Tibial nerve (tissue), 4 donors: ENCODE data around the gene TAF1C.

Experiments used
- EP300 ChIP-seq, 2 donors: sonication (generic); formaldehyde crosslinking; IDR thresholded peaks; one replicate each; pipeline ENCODE4 v1.6.1; 2017; ENCODE audit warnings: antibody characterized with exemption in 2 of 2, mild to moderate bottlenecking in 1 of 2
- POLR2A ChIP-seq, 2 donors: fragments of 450-650 bp; IDR thresholded peaks; one replicate each; pipeline ENCODE4 v1.6.1; 2017; ENCODE audit warnings: antibody characterized with exemption in 2 of 2, mild to moderate bottlenecking in 2 of 2, moderate library complexity in 2 of 2
- TF ChIP-seq, protein P1 (sequence below), 5 experiments: fragments of 200-600 bp in 3 of 5; fragments of 450-650 bp in 2 of 5; sonication (generic) in 3 of 5; IDR thresholded peaks; one replicate each; pipeline ENCODE4 v1.5.1; 2016 to 2019; ENCODE audit warnings: antibody characterized with exemption in 5 of 5, mild to moderate bottlenecking in 3 of 5, moderate library complexity in 2 of 5

- TF ChIP-seq POLR2A (IDR thresholded peaks at IDR 0.05): no peak
- TF ChIP-seq, protein P1, sequence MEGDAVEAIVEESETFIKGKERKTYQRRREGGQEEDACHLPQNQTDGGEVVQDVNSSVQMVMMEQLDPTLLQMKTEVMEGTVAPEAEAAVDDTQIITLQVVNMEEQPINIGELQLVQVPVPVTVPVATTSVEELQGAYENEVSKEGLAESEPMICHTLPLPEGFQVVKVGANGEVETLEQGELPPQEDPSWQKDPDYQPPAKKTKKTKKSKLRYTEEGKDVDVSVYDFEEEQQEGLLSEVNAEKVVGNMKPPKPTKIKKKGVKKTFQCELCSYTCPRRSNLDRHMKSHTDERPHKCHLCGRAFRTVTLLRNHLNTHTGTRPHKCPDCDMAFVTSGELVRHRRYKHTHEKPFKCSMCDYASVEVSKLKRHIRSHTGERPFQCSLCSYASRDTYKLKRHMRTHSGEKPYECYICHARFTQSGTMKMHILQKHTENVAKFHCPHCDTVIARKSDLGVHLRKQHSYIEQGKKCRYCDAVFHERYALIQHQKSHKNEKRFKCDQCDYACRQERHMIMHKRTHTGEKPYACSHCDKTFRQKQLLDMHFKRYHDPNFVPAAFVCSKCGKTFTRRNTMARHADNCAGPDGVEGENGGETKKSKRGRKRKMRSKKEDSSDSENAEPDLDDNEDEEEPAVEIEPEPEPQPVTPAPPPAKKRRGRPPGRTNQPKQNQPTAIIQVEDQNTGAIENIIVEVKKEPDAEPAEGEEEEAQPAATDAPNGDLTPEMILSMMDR (IDR thresholded peaks at IDR 0.05): no peak
- TF ChIP-seq EP300 (IDR thresholded peaks at IDR 0.05): no peak
These were observed 36.6 kb upstream of the TAF1C start for GRCh38 chr16:84223456-84223855.
